ENCODE results near the gene SLC25A24.

Gene SLC25A24

DNA sequence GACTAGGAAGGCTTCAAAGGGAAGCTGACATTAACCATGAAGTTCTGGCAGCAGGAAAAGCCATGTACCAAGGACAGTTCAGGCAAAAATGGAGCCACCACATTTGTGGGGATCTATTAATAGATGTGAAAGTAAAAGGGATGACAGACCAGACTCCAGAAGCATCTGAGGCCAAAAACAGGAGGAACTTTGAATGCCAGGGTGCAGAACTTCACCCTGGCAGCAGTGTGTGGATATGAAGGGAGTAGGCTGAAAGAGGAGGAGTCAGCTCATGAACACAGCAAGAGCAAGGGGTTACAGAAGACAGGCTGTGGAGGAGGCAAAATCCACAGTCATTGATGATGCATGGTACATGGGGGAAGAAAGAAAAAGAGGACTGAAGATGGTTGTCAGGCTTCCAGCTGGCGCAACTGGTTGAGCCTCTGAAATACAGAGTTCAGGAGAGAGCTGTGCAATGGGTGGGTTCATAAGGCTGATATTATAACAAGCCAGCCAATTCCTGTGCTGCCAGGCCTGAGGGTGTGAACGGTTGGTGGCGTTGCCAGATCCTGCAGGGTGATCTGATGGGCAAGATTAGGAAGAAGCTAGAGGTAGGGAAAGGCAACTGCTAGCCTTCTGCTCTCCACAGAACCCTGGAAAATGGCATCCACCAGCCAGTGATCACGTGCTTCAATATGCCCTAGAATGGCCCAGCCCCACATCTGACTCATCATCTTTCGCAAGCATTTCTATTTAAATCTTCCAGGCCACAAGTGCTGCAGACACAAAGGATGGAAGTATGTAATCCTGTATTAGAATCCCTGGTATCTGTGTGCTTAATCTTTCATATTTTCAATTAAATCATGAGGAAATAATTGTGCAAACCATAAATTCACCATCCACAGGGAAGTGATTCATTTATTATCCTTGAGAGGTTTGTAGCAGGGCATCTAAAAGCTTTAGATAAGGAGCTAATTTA, 81.9 kb downstream of the SLC25A24 start:
- Histone ChIP-seq H3K9me2 (replicated peaks; ENCODE audit: insufficient read depth, low read length) (no peaks in the 10 kb centered on the region), H3K36me3 (ENCODE audit: low read length) (no peaks in the 10 kb centered on the region), H2AFZ (ENCODE audit: low read depth, low read length, severe bottlenecking) (no peak overlapping the region), H3K79me2 (ENCODE audit: insufficient read depth, low read length) (no peaks in the 10 kb centered on the region), H3K4me2 (ENCODE audit: low read depth, low read length, poor library complexity, severe bottlenecking) (no peak overlapping the region), H3K9me3 (ENCODE audit: insufficient read depth, low read length) (no peaks in the 10 kb centered on the region), H3K27ac (ENCODE audit: low read depth, low read length) (no peak overlapping the region), H3K9ac (ENCODE audit: low read length) (no peak overlapping the region), H4K20me1 (ENCODE audit: low read depth, low read length) (no peaks in the 10 kb centered on the region), H3K27me3 (ENCODE audit: low read length) (no peaks in the 10 kb centered on the region), H3F3A (ENCODE audit: insufficient read depth) (no peaks in the 10 kb centered on the region), H3K4me3 (ENCODE audit: insufficient read depth, low read length, poor library complexity, severe bottlenecking) (no peak overlapping the region)
- no peak for TF ChIP-seq EZH2phosphoT487 (conservative IDR thresholded peaks at IDR 0.05; ENCODE audit: low read length)
- TF ChIP-seq, protein P1, sequence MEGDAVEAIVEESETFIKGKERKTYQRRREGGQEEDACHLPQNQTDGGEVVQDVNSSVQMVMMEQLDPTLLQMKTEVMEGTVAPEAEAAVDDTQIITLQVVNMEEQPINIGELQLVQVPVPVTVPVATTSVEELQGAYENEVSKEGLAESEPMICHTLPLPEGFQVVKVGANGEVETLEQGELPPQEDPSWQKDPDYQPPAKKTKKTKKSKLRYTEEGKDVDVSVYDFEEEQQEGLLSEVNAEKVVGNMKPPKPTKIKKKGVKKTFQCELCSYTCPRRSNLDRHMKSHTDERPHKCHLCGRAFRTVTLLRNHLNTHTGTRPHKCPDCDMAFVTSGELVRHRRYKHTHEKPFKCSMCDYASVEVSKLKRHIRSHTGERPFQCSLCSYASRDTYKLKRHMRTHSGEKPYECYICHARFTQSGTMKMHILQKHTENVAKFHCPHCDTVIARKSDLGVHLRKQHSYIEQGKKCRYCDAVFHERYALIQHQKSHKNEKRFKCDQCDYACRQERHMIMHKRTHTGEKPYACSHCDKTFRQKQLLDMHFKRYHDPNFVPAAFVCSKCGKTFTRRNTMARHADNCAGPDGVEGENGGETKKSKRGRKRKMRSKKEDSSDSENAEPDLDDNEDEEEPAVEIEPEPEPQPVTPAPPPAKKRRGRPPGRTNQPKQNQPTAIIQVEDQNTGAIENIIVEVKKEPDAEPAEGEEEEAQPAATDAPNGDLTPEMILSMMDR (IDR thresholded peaks at IDR 0.05; ENCODE audit: insufficient read depth, low read length, poor library complexity, severe bottlenecking), result no peak

DNA sequence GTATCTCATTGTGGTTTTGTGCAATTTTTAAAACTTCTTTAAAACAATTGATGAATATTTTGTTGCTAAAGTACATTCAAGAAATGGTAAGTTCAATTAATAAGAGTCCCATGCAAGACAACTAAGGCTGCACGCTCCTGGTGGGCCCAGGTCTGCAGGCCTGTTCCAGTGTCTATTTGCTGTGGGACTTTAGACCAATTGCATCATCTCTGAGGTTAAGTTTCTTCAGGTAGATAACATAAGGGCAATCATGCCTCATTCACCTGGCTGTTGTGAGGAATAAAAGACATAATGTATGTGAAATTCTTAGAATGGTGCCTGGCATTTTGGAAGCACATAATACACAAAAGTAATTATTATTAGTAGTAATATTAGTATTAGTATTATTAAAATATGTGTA, 82.9 kb downstream of the SLC25A24 start:
- H3K79me2 ChIP-seq (ENCODE audit: insufficient read depth, low read length), result no peaks in the 10 kb centered on the region
- H3K36me3 ChIP-seq (ENCODE audit: low read length), result no peaks in the 10 kb centered on the region
- no peak overlapping the region for H3K4me3 ChIP-seq (ENCODE audit: insufficient read depth, low read length, poor library complexity, severe bottlenecking)
- H3K27ac ChIP-seq (ENCODE audit: low read depth, low read length), result no peak overlapping the region
- no peaks in the 10 kb centered on the region for H3K27me3 ChIP-seq (ENCODE audit: low read length)
- no peaks in the 10 kb centered on the region for H3K9me2 ChIP-seq (replicated peaks; ENCODE audit: insufficient read depth, low read length)
- no peaks in the 10 kb centered on the region for H3K9me3 ChIP-seq (ENCODE audit: insufficient read depth, low read length)
- H3K4me2 ChIP-seq (ENCODE audit: low read depth, low read length, poor library complexity, severe bottlenecking), result no peak overlapping the region
- H3K9ac ChIP-seq (ENCODE audit: low read length), result no peak overlapping the region
- H3F3A ChIP-seq (ENCODE audit: insufficient read depth), result no peaks in the 10 kb centered on the region
- no peak overlapping the region for H2AFZ ChIP-seq (ENCODE audit: low read depth, low read length, severe bottlenecking)
- no peak for TF ChIP-seq EZH2phosphoT487 (conservative IDR thresholded peaks at IDR 0.05; ENCODE audit: low read length)
- TF ChIP-seq, protein P1 (IDR thresholded peaks at IDR 0.05; ENCODE audit: insufficient read depth, low read length, poor library complexity, severe bottlenecking), result no peak
- H4K20me1 ChIP-seq (ENCODE audit: low read depth, low read length), result no peaks in the 10 kb centered on the region

DNA sequence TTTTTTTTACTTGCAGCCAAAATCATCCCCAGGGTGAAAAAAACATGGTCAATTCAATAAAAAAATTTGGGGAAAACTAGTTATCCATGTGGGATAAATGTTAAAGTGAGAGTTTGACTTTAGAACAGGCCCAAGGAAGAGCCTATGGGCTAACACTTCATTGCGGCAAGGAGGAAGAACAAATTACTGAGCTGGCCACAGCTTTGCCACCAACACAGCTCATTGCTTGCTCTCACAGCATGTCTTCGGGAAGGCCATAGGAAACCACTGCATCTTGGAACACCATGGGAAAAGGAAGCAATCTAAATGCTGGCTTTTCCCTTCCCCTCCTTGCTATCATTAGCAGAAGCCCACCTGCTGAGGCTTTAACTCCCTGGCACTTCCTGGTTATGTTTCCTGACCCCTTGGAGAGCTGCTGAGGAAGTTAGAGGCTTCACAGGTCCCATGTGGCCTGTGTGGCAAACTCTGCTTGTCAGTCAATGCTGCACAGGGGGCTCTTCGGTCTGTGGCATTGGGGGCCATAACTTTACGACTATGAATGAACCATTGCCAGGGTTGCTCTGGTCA, 86.0 kb downstream of the SLC25A24 start:
- no peak for TF ChIP-seq EZH2phosphoT487 (conservative IDR thresholded peaks at IDR 0.05; ENCODE audit: low read length)
- TF ChIP-seq, protein P1 (IDR thresholded peaks at IDR 0.05; ENCODE audit: insufficient read depth, low read length, poor library complexity, severe bottlenecking), result no peak
- no peaks in the 10 kb centered on the region for H4K20me1 ChIP-seq (ENCODE audit: low read depth, low read length)
- no peak overlapping the region for H3K4me2 ChIP-seq (ENCODE audit: low read depth, low read length, poor library complexity, severe bottlenecking)
- no peaks in the 10 kb centered on the region for H3K27me3 ChIP-seq (ENCODE audit: low read length)
- no peaks in the 10 kb centered on the region for H3K79me2 ChIP-seq (ENCODE audit: insufficient read depth, low read length)
- no peak overlapping the region for H3K4me3 ChIP-seq (ENCODE audit: insufficient read depth, low read length, poor library complexity, severe bottlenecking)
- no peak overlapping the region for H3K9ac ChIP-seq (ENCODE audit: low read length)
- no peaks in the 10 kb centered on the region for H3K9me2 ChIP-seq (replicated peaks; ENCODE audit: insufficient read depth, low read length)
- H2AFZ ChIP-seq (ENCODE audit: low read depth, low read length, severe bottlenecking), result no peak overlapping the region
- H3F3A ChIP-seq (ENCODE audit: insufficient read depth), result no peaks in the 10 kb centered on the region
- H3K36me3 ChIP-seq (ENCODE audit: low read length), result no peaks in the 10 kb centered on the region
- H3K27ac ChIP-seq (ENCODE audit: low read depth, low read length), result no peak overlapping the region
- H3K9me3 ChIP-seq (ENCODE audit: insufficient read depth, low read length), result no peaks in the 10 kb centered on the region

Data from SU-DHL-6 (cell line).